Subcutaneous abdominal adipose tissue (tissue), 5 donors: ENCODE results near the gene ALDH1B1.

Experiments used
- H3K27ac ChIP-seq: one replicate; pipeline ENCODE4 v1.7.0; 2013; ENCODE audit warnings: low read depth, mild to moderate bottlenecking, inconsistent platforms, low read length, moderate library complexity
- H3K27me3 ChIP-seq, 5 donors: one replicate each; pipeline ENCODE4 v1.7.0; 2013; ENCODE audit warnings: low read length in 5 of 5, inconsistent platforms in 1 of 5; ENCODE audit not compliant: control insufficient read depth in 5 of 5, insufficient read depth in 4 of 5
- H3K36me3 ChIP-seq, 5 donors: one replicate each; pipeline ENCODE4 v1.7.0; 2013; ENCODE audit warnings: low read length in 5 of 5; ENCODE audit not compliant: control insufficient read depth in 5 of 5, insufficient read depth in 5 of 5
- H3K4me1 ChIP-seq, 5 donors: one replicate each; pipeline ENCODE4 v1.7.0; 2013; ENCODE audit warnings: low read length in 5 of 5, mild to moderate bottlenecking in 3 of 5, moderate library complexity in 1 of 5; ENCODE audit not compliant: control insufficient read depth in 5 of 5, insufficient read depth in 5 of 5
- H3K4me3 ChIP-seq, 5 donors: one replicate each; pipeline ENCODE4 v1.7.0; 2013; ENCODE audit warnings: low read length in 5 of 5, low read depth in 1 of 5
- H3K9ac ChIP-seq, 5 donors: one replicate each; pipeline ENCODE4 v1.7.0; 2013; ENCODE audit warnings: low read length in 5 of 5, mild to moderate bottlenecking in 4 of 5, moderate library complexity in 3 of 5
- H3K9me3 ChIP-seq, 5 donors: one replicate each; pipeline ENCODE4 v1.7.0; 2013; ENCODE audit warnings: low read length in 5 of 5; ENCODE audit not compliant: control insufficient read depth in 5 of 5
- donor health status: healthy.
- donor health status: healthy.
- donor health status: healthy.
- donor health status: healthy.
- donor health status: healthy.

ALDH1B1 gene

GRCh38 chr9:38423273-38423972 is 30.9 kb downstream of the ALDH1B1 start:
- Histone ChIP-seq H3K4me1 (peaks cover 0 to 15% (median 8%) of the 10 kb centered on the region in 5 donors), H3K4me3 (peak overlapping the region; percentile 13 to 62 (median 51)), H3K27ac (no peak overlapping the region), H3K27me3 (peaks cover 0 to 38% (median 10%) of the 10 kb centered on the region in 5 donors), H3K9ac (no peak overlapping the region), H3K36me3 (no peaks in the 10 kb centered on the region), H3K9me3 (no peaks in the 10 kb centered on the region)

- no peaks in the 10 kb centered on the region for H3K9me3 ChIP-seq
- no peak within 1 kb of the TSS for H3K27ac ChIP-seq
- H3K9ac ChIP-seq, result no peak within 1 kb of the TSS
- H3K27me3 ChIP-seq, result peaks cover 0 to 38% (median 10%) of the 10 kb centered on the region in 5 donors
- peak within 1 kb of the TSS; percentile 32 to 62 (median 54) for H3K4me3 ChIP-seq
- peaks cover 0 to 15% (median 8%) of the 10 kb centered on the region in 5 donors for H3K4me1 ChIP-seq
- no peaks in the 10 kb centered on the region for H3K36me3 ChIP-seq
Measured at GRCh38 chr9:38423973-38424843, 31.7 kb downstream of the ALDH1B1 start, which contains the start of gene IGFBPL1. IGFBPL1 (minus strand) TSS chr9:38424454; CDS start chr9:38424424, 30 bp downstream.

GRCh38 chr9:38424918-38425317 is 32.4 kb downstream of the ALDH1B1 start:
- peaks cover 0 to 15% (median 8%) of the 10 kb centered on the region in 5 donors for H3K4me1 ChIP-seq
- no peak overlapping the region for H3K9ac ChIP-seq
- H3K9me3 ChIP-seq, result no peaks in the 10 kb centered on the region
- no peaks in the 10 kb centered on the region for H3K36me3 ChIP-seq
- H3K4me3 ChIP-seq, result peak overlapping the region in 1 of 5 donors; percentile 54
- peaks cover 0 to 38% (median 10%) of the 10 kb centered on the region in 5 donors for H3K27me3 ChIP-seq
- H3K27ac ChIP-seq, result no peak overlapping the region

GRCh38 chr9:38428062-38428461 is 35.6 kb downstream of the ALDH1B1 start:
- Histone ChIP-seq H3K4me3 (no peak overlapping the region), H3K27ac (no peak overlapping the region), H3K36me3 (no peaks in the 10 kb centered on the region), H3K9me3 (no peaks in the 10 kb centered on the region), H3K9ac (no peak overlapping the region), H3K4me1 (peaks cover 0 to 15% (median 8%) of the 10 kb centered on the region in 5 donors), H3K27me3 (peaks cover 0 to 21% (median 10%) of the 10 kb centered on the region in 5 donors)

GRCh38 chr9:38431116-38431515 is 38.6 kb downstream of the ALDH1B1 start:
- H3K4me3 ChIP-seq, result no peak overlapping the region
- H3K9ac ChIP-seq, result no peak overlapping the region
- no peaks in the 10 kb centered on the region for H3K36me3 ChIP-seq
- no peak overlapping the region for H3K27ac ChIP-seq
- H3K27me3 ChIP-seq, result peaks cover 0 to 3% (median 0%) of the 10 kb centered on the region in 5 donors
- H3K9me3 ChIP-seq, result no peaks in the 10 kb centered on the region
- peaks cover 0 to 6% (median 0%) of the 10 kb centered on the region in 5 donors for H3K4me1 ChIP-seq

GRCh38 chr9:38432922-38433510 is 40.5 kb downstream of the ALDH1B1 start:
- Histone ChIP-seq H3K9ac (no peak overlapping the region), H3K36me3 (no peaks in the 10 kb centered on the region)

GRCh38 chr9:38434365-38434764 is 41.9 kb downstream of the ALDH1B1 start:
- H3K4me1 ChIP-seq, result peaks cover 0 to 6% (median 0%) of the 10 kb centered on the region in 5 donors
- peaks cover 0 to 2% (median 0%) of the 10 kb centered on the region in 5 donors for H3K9me3 ChIP-seq
- H3K4me3 ChIP-seq, result no peak overlapping the region
- peaks cover 0 to 4% (median under 1%) of the 10 kb centered on the region in 5 donors for H3K27me3 ChIP-seq
- H3K27ac ChIP-seq, result no peak overlapping the region
- H3K36me3 ChIP-seq, result no peaks in the 10 kb centered on the region
- H3K9ac ChIP-seq, result no peak overlapping the region

More at GRCh38 chr9:38432922-38433510, 40.5 kb downstream of the ALDH1B1 start:
- Histone ChIP-seq H3K9me3 (peaks cover 0 to 2% (median 0%) of the 10 kb centered on the region in 5 donors), H3K4me3 (no peak overlapping the region), H3K27ac (no peak overlapping the region), H3K4me1 (peaks cover 0 to 6% (median 0%) of the 10 kb centered on the region in 5 donors), H3K27me3 (no peaks in the 10 kb centered on the region)

- H3K9ac ChIP-seq, result no peak overlapping the region
- H3K27me3 ChIP-seq, result peaks cover 0 to 5% (median 3%) of the 10 kb centered on the region in 5 donors
- H3K9me3 ChIP-seq, result peaks cover 0 to 2% (median 0%) of the 10 kb centered on the region in 5 donors
- no peak overlapping the region for H3K4me3 ChIP-seq
- H3K4me1 ChIP-seq, result peaks cover 0 to 6% (median 0%) of the 10 kb centered on the region in 5 donors
- H3K27ac ChIP-seq, result no peak overlapping the region
- H3K36me3 ChIP-seq, result no peaks in the 10 kb centered on the region
Measured at GRCh38 chr9:38434853-38435252, 42.4 kb downstream of the ALDH1B1 start.

- Histone ChIP-seq H3K4me3 (no peak overlapping the region), H3K4me1 (peaks cover 0 to 6% (median 0%) of the 10 kb centered on the region in 5 donors), H3K36me3 (no peaks in the 10 kb centered on the region), H3K9me3 (peaks cover 0 to 2% (median 0%) of the 10 kb centered on the region in 5 donors), H3K27ac (no peak overlapping the region), H3K9ac (no peak overlapping the region), H3K27me3 (peaks cover 0 to 5% (median 3%) of the 10 kb centered on the region in 5 donors)
Measured at GRCh38 chr9:38435521-38435920, 43.0 kb downstream of the ALDH1B1 start.
